Smooth muscle cell (in vitro differentiated cells): ENCODE measurements around the gene DTNB. TPM values are rescaled to one million over a fixed set of nuclear protein-coding genes. Genes with fewer than 3 reads are reported as not detected.

Experiments used
- DNase-seq: peaks from one replicate; lab custom pipeline; 2025; ENCODE audit not compliant: unreplicated experiment; lab: John Stamatoyannopoulos, UW
- H2AFZ ChIP-seq: fragments of 200-600 bp; sonication (generic); 2 replicates; pipeline ENCODE4 v1.6.0; 2016; ENCODE audit warnings: antibody characterized with exemption, low read depth, mild to moderate bottlenecking
- H3F3A ChIP-seq: fragments of 200-600 bp; sonication (generic); 2 replicates; pipeline ENCODE4 v1.6.0; 2017; ENCODE audit warnings: antibody characterized with exemption, low read depth
- H3K27ac ChIP-seq: fragments of 200-600 bp; sonication (generic); 2 replicates; pipeline ENCODE4 v1.5.1; 2016; ENCODE audit warnings: low read depth, mild to moderate bottlenecking
- H3K27me3 ChIP-seq: fragments of 200-600 bp; sonication (generic); 2 replicates; pipeline ENCODE4 v1.6.1; 2016; ENCODE audit warnings: low read depth, mild to moderate bottlenecking
- H3K36me3 ChIP-seq: fragments of 200-600 bp; sonication (generic); 2 replicates; pipeline ENCODE4 v1.5.1; 2016; ENCODE audit warnings: low read depth
- H3K4me1 ChIP-seq: fragments of 200-600 bp; sonication (generic); 2 replicates; pipeline ENCODE4 v1.5.1; 2016; ENCODE audit warnings: low read depth
- H3K4me2 ChIP-seq: fragments of 200-600 bp; sonication (generic); 2 replicates; pipeline ENCODE4 v1.6.0; 2016; ENCODE audit warnings: mild to moderate bottlenecking
- H3K4me3 ChIP-seq: fragments of 200-600 bp; sonication (generic); 2 replicates; pipeline ENCODE4 v1.5.1; 2016; ENCODE audit warnings: mild to moderate bottlenecking
- H3K79me2 ChIP-seq: fragments of 200-600 bp; sonication (generic); 2 replicates; pipeline ENCODE4 v1.6.0; 2016; ENCODE audit warnings: low read depth, mild to moderate bottlenecking
- H3K9ac ChIP-seq: fragments of 200-600 bp; sonication (generic); 2 replicates; pipeline ENCODE4 v1.6.0; 2016; ENCODE audit warnings: low read depth
- H3K9me3 ChIP-seq: fragments of 200-600 bp; sonication (generic); replicated peaks from 2 replicates; pipeline ENCODE4 v1.5.1; 2016; ENCODE audit warnings: low read depth
- H4K20me1 ChIP-seq: fragments of 200-600 bp; sonication (generic); 2 replicates; pipeline ENCODE4 v1.6.0; 2016; ENCODE audit warnings: low read depth
- WGBS: methylation state at CpG from one replicate; pipeline ENCODE4 v1.1.7; 2016; ENCODE audit warnings: low lambda C conversion rate; 5-methylcytosine and 5-hydroxymethylcytosine counted together
- polyA plus RNA-seq: library from polyadenylated mRNA; unstranded; fragments of >200 nt; fragmentation: Nextera tagmentation; extraction: Ambion mirVana; gene quantifications from 2 replicates; pipeline ENCODE4 v1.2.1, GENCODE V29; 2016
- total RNA-seq: library from RNA; depleted of rRNA; stranded (reverse); fragments of >200 nt; gene quantifications from 2 replicates; pipeline ENCODE4 v1.2.3, GENCODE V29; 2014
- TF ChIP-seq, protein P1 (sequence below): fragments of 200-600 bp; sonication (generic); IDR thresholded peaks from 2 replicates; pipeline ENCODE4 v1.5.1; 2017; ENCODE audit warnings: borderline replicate concordance, mild to moderate bottlenecking, antibody characterized with exemption; ENCODE audit not compliant: insufficient read depth, poor library complexity, severe bottlenecking

Gene DTNB
- total and polyA plus RNA-seq, 2 experiments from 2014 or later = 4.9 to 5.4 TPM

DNA sequence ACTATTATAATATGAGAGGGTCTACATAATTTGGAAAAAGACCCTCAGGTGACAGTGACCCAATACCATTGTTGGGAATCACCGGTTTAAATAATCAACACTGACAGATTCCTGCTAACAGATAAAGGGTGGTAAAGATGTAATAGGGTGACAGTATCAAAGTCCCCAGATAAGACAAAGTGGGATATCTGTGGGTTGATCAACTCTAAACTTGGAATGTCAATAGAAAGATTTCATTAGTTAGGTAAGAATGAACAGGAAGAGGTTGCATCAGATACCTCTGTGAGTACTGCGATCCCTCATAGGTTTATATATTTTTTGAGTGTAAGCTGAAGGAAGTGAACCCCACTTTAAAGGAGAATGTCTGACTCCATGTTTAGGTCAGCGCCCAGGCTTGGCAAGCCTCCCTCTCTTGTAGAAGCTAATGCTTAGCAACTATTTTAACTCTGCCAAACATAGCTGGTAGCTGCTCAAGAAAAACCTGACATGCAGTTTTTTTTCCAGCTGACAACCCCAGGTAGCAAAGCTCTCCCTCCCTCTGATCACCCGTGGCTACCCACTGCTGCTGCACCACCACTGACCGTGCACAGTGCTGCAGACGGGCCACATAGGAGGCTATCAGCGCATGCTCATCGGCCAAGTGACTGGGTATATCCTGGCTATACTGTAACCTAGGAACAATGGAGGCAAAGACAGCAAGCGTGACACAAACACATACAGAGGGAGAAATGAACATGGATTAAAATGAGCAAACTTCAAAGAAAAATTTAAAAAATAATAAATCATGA is 218.4 kb downstream of the DTNB start:
- DNase-seq = no peak
- H2AFZ ChIP-seq = no peak overlapping the region
- whole genome bisulfite sequencing = 95% methylated on average over 9 of the region's 9 CpGs
- no peak overlapping the region for H3K4me3 ChIP-seq
- H4K20me1 ChIP-seq = no peaks in the 10 kb centered on the region
- no peaks in the 10 kb centered on the region for H3K27me3 ChIP-seq
- no peak overlapping the region for H3K27ac ChIP-seq
- H3K4me2 ChIP-seq = no peak overlapping the region
- H3K79me2 ChIP-seq = no peaks in the 10 kb centered on the region
- H3F3A ChIP-seq = no peaks in the 10 kb centered on the region
- no peak overlapping the region for H3K9ac ChIP-seq
- no peaks in the 10 kb centered on the region for H3K36me3 ChIP-seq
- H3K9me3 ChIP-seq = no peaks in the 10 kb centered on the region
- TF ChIP-seq, protein P1, sequence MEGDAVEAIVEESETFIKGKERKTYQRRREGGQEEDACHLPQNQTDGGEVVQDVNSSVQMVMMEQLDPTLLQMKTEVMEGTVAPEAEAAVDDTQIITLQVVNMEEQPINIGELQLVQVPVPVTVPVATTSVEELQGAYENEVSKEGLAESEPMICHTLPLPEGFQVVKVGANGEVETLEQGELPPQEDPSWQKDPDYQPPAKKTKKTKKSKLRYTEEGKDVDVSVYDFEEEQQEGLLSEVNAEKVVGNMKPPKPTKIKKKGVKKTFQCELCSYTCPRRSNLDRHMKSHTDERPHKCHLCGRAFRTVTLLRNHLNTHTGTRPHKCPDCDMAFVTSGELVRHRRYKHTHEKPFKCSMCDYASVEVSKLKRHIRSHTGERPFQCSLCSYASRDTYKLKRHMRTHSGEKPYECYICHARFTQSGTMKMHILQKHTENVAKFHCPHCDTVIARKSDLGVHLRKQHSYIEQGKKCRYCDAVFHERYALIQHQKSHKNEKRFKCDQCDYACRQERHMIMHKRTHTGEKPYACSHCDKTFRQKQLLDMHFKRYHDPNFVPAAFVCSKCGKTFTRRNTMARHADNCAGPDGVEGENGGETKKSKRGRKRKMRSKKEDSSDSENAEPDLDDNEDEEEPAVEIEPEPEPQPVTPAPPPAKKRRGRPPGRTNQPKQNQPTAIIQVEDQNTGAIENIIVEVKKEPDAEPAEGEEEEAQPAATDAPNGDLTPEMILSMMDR = no peak
- no peaks in the 10 kb centered on the region for H3K4me1 ChIP-seq

DNA sequence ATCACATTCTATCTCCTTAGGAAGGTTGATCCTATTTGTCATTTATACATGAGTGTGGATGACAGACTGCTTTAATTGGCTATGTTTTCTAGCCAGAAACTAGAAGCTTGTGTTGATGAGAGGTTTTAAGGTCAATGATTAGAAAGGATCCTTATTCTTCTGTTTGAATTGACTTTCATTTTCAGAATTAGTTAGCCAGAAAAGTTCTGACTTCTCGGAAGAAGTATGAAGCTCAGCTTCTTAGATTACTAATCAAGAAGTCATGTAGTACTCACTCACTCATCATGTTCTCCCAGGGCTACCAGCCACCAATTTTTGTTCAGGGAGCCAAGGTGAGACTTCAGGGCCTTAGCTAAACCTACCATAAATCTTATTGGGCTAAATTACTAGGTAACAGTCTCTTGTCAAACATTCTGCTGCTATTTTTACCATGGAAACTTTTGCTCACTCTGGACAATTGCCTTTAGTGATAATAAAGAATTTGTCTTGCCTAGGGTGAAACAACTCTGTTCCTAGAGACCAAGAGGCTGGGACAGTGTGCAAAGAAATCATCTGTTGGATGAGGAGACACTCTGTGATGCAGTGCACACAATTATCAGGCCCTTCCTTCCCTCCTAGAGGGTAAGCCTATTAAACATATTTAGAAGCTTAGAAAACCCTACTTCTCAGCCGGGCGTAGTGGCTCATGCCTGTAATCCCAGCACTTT is 220.0 kb downstream of the DTNB start:
- WGBS = 82% methylated on average over 3 of the region's 3 CpGs
- Histone ChIP-seq H3K4me2 (no peak overlapping the region), H2AFZ (no peak overlapping the region), H3K79me2 (no peaks in the 10 kb centered on the region), H3K9ac (no peak overlapping the region), H3K27me3 (no peaks in the 10 kb centered on the region), H3K27ac (no peak overlapping the region), H4K20me1 (no peaks in the 10 kb centered on the region), H3K4me1 (no peaks in the 10 kb centered on the region), H3F3A (no peaks in the 10 kb centered on the region), H3K4me3 (no peak overlapping the region), H3K36me3 (no peaks in the 10 kb centered on the region), H3K9me3 (no peaks in the 10 kb centered on the region)
- no peak for DNase-seq
- TF ChIP-seq, protein P1 = no peak

GRCh38 chr2:25448808-25449207 is 224.6 kb downstream of the DTNB start:
- H3K4me3 ChIP-seq = no peak overlapping the region
- H3K27me3 ChIP-seq = no peaks in the 10 kb centered on the region
- H2AFZ ChIP-seq = no peak overlapping the region
- 89% methylated on average over 6 of the region's 6 CpGs for WGBS
- H3K36me3 ChIP-seq = no peaks in the 10 kb centered on the region
- DNase-seq = no peak
- no peaks in the 10 kb centered on the region for H4K20me1 ChIP-seq
- no peak overlapping the region for H3K9ac ChIP-seq
- no peak overlapping the region for H3K27ac ChIP-seq
- TF ChIP-seq, protein P1 = no peak
- no peak overlapping the region for H3K4me2 ChIP-seq
- H3K9me3 ChIP-seq = no peaks in the 10 kb centered on the region
- no peaks in the 10 kb centered on the region for H3K79me2 ChIP-seq
- no peaks in the 10 kb centered on the region for H3K4me1 ChIP-seq
- H3F3A ChIP-seq = no peaks in the 10 kb centered on the region
